IMR-90 (cell line): ENCODE data around the gene RAF1.
"Not testable (repeated sequence)": the region's sequence is repeated elsewhere in the genome, so short reads cannot be mapped to it uniquely, and the experiment has no call there.

Experiments used
- CTCF ChIP-seq: conservative IDR thresholded peaks from 2 replicates; pipeline ENCODE4 v1.5.1; 2012; ENCODE audit warnings: mild to moderate bottlenecking, low read depth, low read length, improper control_type of control experiment
- ELK1 ChIP-seq: fragments of 150-350 bp; IDR thresholded peaks from 2 replicates; pipeline ENCODE4 v1.6.1; 2016; ENCODE audit warnings: low read depth, mild to moderate bottlenecking, low read length, moderate library complexity, borderline replicate concordance

GRCh38 chr3:12640853-12641252 is 23.1 kb downstream of the RAF1 start:
- not testable (repeated sequence) for TF ChIP-seq CTCF, ELK1
